Occipital lobe (tissue), 2 donors: ENCODE data around the gene ZNHIT1. TPM values are rescaled to one million over a fixed set of nuclear protein-coding genes. Genes with fewer than 3 reads are reported as not detected.
A peak's percentile ranks its signal among the peaks of the same experiment; 100 is the strongest.
"Not testable (repeated sequence)": the region's sequence is repeated elsewhere in the genome, so short reads cannot be mapped to it uniquely, and the experiment has no call there.

Experiments
- DNase-seq: peaks from one replicate; lab custom pipeline; 2025; lab: John Stamatoyannopoulos, UW
- total RNA-seq: library from RNA; depleted of rRNA; stranded (reverse); fragments of >200 nt; gene quantifications from one replicate; pipeline ENCODE4 v1.2.3, GENCODE V29; 2014

ZNHIT1 gene
- total RNA-seq, 1 donor from 2014 or later: 35.7 TPM

DNA sequence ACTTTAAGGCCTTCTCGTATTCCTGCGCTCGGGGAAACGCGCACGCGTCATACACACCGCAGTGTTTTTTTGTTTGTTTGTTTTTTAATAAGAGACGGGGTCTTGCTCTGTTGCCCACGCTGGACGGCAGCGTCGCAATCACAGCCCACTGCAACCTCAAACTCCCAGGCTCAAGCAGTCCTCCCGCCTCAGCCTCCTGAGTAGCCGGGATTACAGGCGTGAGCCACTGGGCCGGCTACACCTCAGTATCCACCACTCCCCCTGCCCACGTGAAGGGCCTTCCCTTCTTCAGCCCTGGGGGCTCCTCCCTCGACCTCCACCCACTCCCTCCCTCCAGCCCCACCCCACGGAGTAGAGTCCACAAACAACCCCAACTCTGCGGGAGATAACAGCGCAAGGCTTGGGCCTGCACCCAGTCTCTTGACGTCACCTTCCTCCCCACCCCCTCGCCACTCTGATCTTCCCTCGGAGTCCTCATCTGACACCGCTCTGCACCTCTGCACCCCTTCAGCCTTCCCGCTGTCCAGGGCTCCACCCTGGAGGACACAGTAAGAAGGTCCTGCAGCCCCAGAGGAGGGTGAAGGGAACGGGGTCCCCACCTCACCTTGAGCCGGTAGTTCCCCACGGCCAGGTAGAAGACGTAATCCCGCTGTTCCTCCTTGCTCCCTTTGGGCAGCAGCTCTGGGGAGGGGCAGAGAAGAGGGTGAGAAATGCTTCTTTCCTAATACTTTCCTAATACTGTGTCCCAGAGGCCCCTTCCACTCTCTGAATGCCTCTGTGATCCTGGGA lies 22.5 kb downstream of the ZNHIT1 start:
- no peak for DNase-seq

DNA sequence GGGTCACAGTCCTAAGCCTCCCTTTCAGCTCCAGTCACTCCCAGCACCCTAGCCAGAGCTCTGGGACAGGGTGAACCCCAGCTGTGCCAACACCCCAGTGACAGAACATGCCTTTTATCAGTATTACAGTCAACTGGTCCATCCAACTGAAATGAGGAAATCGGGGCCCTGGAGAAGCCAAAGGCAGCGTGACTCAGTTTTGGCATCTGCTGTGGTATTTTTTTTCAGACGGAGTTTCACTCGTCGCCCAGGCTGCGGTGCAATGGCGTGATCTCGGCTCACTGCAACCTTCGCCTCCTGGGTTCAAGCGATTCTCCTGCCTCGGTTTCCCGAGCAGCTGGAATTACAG lies 23.0 kb downstream of the ZNHIT1 start:
- no peak for DNase-seq

DNA sequence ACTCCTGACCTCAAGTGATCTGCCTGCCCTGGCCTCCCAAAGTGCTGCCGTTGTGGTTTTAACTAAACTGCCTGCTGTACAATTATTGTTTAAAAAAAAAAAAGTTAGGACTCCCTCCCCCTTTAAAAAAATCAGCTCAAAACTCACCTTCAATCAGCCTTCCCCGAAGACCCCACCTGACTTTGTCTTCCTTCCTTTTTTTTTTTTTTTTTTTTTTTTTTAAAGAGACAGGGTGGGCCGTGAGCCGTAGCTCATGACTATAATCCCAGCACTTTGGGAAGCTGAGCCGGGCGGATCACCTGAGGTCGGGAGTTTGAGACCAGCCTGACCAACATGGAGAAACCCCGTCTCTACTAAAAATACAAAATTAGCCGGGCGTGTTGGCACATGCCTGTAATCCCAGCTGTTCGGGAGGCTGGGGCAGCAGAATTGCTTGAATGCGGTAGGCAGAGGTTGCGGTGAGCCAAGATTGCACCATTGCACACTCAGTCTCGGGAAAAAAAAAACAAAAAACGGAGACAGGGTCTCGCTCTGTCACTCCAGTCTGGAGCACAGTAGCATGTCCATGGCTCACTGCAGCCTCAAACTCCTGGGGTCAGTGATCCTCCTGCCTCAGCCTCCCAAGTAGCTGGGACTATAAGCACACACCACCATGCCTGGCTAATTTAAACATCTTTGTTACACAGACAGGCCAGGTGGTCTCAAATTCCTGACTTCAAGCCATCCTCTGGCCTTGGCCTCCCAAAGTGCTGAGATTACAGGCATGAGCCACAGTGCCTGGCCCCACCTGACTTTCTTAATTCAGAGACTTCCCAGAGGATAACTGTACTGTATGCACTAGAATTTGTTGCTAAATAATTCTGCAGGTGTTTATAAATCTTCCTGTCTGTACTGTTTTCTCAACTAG lies 23.7 kb downstream of the ZNHIT1 start:
- DNase-seq: no peak

DNA sequence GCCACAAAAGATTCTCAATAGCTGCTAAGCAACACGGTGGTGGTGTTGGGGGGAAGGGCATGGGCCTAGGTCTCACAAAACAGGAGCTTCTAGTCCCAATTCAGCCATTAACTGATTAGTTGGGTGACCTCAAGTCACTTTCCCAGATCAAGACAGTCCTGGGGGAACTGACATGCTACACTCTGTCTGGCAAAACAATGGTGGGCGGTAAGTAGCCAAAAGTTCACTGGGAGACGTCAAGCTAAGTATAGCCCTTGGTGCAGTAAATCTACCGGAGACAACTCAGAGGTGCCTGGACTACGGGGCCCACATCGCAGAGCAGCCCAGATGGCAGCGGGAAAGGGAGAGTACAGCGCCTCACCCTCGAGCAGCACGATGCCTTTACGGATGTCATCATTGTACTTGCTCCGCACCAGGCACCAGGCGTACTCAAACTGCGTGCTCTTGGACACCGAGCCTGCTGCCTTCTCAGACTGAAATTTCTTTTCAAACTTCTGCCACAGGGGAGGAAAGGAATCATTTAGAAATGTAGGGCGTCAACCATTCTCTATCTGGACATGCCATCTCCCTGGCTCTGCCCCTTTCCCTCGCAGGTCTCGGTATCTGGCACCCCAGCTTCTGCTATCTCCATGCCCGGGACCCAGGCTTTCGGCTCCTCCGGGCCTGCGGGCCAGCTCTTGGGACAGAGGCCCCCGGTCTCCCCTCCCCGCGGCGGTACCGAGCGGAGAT lies 25.8 kb downstream of the ZNHIT1 start:
- DNase-seq: peak; percentile 29

DNA sequence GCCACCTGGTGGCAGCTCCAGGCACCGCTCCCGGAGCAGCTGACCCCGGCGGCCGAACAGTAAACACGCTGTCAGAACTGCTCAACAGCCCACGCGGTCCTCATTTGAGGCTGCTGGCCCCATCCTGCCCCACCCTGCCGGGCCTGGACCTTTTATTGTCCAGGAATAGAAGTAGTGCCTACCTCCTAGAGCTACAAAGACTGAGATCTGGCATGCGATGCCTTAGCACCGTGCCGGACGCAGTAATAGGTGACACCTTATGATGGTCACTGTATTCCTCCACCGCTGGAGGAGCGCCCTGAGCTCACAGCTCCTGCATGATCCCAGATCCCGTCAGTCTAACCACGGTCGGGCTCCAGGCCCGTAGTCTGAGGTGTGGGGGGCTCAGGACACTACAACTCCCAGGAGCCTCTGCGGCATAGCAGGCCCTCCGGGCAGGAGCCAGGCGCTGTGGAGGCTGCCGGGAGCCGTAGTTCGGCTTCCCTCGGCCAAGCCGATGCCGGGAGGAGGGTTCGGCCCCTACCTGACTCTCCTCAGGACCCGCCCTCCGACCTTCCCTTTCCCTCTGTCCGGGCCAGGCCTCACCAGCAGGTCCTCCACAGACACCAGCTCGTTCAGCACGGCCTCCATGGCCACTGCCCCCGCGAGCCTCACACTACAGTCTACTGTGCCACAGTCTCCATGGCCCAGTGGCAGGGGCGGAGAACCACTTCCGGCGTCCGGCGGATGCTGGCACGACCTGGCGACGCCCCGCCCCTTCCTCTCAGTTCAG lies 26.6 kb downstream of the ZNHIT1 start, which contains the start of gene FIS1:
Gene FIS1 (minus strand): TSS at position 707 of the 772 bp plus-strand sequence. CDS start 77 bp downstream, at position 630.
- peak; percentile 94 for DNase-seq

DNA sequence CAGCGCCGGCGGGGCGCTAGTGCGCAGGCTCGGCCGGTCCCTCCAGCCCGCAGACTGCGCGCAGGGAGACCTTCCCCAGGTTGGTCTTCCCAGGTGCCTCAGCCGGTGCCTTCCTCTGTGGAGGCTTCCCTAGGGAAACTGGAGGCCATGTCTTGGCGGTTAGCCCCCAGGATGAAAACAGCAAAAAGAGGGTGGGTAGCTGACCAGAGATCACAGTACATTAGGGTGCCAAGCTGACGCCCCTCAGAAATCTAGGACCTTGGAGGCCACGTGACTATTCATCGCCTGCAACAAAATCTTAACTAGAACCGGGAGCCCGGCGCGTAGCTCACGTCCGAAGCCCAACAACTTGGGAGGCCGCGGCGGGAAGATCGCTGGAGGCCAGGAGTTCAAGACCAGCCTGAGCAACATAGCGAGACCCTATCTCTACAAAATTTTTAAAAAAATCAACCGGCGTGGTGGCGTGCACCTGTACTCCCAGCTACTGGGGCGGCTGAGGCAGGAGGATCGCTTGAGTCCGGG lies 27.2 kb downstream of the ZNHIT1 start:
- no peak for DNase-seq

DNA sequence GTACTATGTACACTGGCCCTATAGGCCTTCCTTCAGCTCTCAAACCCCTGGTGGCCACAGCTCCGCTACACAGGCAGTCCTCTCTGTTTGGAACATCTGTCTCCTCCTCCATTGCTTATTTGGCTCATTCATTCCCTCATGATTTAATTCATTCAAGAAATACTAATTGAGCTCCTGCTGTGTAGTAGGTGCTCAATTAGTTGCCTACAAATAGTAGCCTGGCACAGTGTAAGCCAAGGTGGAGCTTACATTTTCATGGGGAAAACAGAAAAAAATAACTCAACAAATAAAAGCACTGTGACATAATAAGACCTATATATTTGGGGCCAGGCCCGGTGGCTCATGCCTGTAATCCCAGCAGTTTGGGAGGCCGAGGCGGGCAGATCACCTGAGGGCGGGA lies 30.3 kb downstream of the ZNHIT1 start:
- no peak for DNase-seq

DNA sequence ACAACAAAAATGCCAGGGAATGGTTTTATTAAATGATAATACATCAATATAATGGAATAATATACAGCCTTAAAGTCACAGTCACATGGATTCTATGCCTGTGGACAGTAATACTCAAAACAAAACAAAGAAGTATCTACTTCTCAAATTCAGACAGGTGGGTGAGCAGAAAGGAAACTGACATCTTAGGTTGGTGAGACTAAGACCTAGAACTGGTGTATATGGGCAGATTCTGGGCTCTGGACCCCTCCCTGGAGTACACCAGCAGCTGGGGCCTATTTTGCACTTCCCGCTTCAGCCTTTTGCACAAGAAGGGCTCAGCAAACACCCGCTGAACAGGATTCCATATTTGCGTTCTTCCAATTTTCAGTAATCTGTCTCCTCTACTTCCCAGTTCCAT lies 32.4 kb downstream of the ZNHIT1 start:
- no peak for DNase-seq

DNA sequence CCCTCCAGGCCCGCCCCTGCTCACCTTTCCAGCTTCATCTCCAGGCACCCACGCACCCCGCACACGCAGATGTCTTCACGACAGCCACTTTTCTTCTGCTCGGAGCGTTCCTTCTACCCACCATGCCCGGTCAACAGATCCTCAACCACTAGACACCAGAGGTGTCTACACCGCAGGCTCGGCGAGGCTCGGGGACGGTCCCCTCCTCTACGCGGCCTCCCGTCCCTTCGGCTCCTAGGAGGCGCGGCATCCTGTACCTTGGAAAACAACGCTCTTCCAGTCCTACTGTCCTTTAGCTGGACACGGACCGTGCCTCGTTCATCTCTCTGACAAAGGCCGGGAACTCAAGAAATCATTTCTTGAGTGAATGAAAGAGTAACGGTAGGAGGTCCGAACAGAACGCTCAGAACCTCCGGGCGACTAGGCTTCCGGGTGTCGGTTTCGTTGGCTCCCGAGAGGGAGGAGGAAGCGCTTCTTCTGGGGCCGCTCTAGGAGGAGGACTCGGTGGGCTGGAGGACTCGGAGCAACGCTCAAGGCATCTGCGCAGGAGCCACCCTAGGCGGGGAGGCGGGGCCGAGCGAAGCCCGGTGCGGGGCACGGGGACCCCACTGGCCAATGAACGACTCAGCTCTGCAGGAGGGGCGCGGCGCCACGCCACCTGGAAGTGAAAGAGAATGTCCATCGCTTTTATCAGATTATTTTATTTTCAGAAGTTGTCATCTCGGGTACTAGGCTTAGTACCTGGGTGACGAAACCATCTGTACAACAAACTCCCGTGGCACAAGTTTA lies 34.1 kb downstream of the ZNHIT1 start:
- peak; percentile 95 for DNase-seq

DNA sequence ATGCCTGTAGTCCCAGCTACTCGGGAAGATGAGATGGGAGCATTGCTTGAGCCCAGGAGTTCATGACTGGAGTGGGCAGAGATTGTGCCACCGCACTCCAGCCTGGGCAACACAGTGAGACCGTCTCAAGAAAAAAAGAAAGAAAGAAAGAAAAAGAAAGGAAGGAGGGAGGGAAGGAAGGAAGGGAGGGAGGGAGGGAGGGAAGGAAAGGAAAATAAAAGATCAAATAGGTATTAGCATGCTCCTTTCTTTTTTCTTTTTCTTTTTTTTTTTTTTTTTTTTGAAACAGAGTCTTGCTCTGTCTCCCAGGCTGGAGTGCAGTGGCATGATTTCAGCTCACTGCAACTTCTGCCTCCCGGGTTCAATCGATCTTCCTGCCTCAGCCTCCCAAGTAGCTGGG lies 35.2 kb downstream of the ZNHIT1 start:
- DNase-seq: not testable (repeated sequence)

DNA sequence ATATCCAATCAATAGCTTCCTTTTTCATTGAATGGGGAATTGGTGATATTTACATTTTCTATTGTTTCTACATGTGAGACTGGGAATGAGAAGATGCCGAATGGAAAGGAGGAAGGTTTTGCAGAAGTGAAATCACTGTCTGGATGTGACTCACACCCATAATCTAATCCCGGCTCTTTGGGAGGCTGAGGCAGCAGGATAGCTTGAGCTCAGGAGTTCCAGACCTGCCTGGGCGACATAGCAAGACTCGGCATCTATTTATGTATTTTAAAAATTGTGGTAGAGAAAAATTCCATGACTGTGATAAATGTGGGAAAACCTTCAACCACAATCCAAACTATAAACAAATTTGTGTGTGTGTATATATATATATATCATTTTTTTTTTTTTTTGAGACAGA lies 37.8 kb downstream of the ZNHIT1 start:
- no peak for DNase-seq

DNA sequence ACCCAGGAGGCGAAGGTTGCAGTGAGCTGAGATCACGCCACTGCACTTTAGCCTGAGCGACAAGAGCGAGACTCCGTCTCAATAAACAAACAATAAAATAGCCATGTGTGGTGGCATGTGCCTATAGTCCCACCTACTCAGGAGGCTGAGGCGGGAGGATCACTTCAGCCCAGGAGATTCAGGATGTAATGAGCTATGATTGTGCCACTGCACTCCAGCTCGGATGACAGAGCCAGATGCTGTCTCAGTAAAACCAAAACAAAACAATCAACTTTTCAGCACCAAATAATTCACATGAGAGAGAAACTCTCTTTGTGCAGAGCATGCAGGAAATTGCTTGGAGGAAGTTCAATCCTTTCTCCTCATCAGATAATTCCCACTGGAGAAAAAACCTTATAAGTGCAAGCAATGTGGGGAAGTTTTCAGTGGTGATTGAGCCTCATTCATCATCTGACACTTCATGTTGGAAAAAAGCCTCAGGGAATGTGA lies 40.3 kb downstream of the ZNHIT1 start:
- DNase-seq: no peak

DNA sequence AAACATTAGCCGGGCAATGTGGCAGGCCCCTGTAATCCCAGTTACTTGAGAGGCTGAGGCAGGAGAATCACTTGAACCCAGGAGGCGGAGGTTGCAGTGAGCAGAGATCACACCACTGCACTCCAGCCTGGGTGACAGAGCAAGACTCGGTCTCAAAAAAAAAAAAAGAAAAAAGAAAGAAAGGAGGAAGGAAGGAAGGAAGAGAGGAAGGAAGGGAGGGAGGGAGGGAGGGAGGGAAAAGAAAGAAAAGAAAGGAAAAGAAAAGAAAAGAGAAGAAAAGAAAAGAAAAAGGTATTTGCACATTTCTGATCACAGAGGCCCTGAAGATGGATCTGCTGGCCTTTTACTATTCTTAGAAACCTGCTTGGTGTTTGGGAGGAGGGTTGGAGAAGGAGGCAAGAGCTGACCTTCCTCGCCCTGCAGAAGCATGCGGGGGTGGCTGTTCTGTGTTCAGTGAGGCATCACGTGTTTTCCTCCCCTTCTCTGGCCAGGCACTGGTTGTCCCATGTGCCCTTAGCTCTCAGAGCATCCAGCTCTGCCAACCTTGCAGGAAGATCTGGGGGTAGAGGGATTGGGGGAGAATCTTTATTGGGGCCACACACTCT lies 46.2 kb downstream of the ZNHIT1 start:
- DNase-seq: not testable (repeated sequence)

DNA sequence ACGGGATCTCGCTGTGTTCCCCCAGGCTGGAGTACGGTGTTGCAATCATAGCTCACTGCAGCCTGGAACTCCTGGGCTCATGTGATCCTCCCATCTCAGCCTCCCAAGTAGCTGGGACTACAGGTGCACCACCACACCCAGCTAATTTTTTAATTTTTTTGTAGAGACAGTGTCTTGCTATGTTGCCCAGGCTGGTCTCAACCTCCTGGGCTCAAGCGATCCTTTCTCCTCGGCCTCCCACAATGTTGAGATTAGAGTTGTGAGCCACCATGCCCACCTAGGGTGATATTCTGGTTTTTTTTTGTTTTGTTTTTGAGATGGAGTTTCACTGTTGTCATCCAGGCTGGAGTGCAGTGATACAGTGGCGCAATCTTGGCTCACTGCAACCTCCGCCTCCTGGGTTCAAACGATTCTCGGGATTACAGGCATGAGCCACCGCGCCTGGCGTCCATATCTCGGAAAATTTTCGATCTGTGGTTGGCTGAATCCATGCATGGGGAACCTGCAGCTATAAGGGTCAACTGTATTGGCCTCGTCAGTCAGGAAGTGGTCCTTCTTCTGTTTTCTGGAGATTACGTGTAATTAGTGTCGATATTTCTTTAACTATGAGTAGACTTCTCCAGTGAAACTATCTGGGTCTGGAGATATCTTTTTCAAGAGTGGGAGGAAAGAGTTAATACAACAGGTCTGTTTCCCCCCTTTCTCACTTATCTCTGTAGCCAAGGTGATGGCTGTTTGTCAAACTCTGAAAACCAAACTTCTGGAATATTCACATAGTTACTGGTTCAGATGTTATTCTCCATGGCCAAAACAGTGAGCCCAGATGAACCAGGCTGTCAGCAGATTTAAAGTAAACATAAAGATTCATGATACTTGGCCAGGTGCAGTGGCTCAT lies 47.9 kb downstream of the ZNHIT1 start:
- DNase-seq: no peak

DNA sequence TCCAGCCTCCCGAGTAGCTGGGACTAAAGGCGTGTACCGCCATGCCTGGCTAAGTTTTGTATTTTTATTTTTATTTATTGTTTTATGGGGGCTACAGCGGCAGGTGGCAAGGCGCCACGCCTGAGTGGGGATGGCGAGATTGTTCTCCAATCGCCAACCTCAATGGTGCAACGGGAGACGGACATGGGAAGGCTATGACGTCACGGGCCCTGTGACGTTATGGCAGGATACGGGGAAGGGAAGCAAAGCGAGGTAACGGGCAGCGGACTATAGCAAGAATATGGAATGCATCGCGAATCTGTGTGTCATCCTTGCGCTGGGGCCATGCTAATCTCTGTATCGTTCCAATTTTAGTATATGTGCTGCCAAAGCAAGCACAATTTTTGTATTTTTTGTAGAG lies 51.7 kb downstream of the ZNHIT1 start:
- DNase-seq: no peak

DNA sequence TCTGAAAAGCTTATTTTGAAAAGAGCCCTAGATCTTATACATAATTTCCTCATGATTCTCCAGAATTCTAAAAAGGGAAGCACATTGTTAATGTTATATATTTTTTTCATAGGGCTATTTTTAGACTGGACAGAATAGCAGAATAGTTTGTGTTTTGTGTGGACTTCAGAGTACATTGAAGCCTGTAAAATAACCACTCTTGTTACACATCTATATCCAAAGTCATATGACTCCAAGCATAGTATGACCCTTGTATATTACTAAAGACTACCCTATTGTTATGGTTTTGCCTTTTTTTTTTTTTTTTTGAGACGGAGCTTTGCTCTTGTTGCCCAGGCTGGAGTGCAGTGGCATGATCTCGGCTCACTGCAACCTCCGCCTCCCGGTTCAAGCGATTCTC lies 53.1 kb downstream of the ZNHIT1 start:
- DNase-seq: no peak

DNA sequence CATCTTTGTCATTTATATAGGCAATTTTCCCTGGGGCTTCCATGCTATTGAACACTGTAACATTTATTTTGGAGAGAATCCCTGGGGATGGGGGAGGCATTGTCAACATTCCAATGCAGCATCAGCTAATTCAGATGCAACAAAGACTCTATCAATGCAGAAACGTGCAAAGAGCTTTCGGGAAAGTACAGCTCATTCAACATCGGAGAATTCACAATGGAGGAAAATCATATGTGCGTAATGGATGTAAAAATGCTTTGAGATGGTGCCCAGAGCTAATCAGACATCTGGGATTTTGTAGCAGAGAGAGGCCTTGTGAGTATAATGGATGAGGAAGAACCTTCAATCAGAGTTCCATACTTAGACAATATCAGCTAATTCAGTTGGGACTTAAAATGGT lies 55.2 kb downstream of the ZNHIT1 start:
- DNase-seq: no peak
